Activated T-cell treated with anti-CD3 and anti-CD28 coated beads for 24 hours (primary cell): ENCODE measurements around the gene ANKRD16.
"Not testable (repeated sequence)": the region's sequence is repeated elsewhere in the genome, so short reads cannot be mapped to it uniquely, and the experiment has no call there.

Source experiments
- DNase-seq: peaks from one replicate; pipeline ENCODE4 v3.0.0-alpha.2; 2020; ENCODE audit warnings: low read depth

The ANKRD16 gene

GRCh38 chr10:5889624-5890451 is at the start of gene ANKRD16, which contains the start of gene FBH1:
TSS of gene ANKRD16 (minus strand) at chr10:5889893. CDS start at chr10:5889354, 539 bp downstream.
TSS of gene FBH1 (plus strand) at chr10:5890243. CDS start at chr10:5890346, 103 bp downstream.
- DNase-seq, result peak; percentile 99

DNA sequence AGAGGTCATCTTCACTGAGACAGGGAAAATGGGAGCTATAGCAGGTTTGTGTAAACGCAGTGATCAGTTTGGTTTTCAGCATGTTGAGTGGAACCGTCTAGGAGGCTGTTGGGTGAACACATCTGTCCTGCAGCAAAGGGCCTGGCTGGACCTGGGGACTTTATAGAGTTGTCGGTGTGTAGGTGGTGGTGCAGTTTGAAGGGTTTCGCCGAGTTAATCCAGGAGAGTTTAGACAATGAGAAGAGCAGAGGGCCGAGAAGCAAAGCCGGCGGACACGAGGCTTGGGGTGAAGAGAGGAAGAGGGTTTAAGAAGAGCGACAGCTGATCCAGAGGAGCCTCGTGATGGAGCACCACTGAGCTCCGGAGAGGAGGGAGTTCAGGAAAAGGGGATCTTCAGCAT is 48.6 kb upstream of the ANKRD16 start:
- no peak for DNase-seq

GRCh38 chr10:5937016-5937415 is 47.3 kb upstream of the ANKRD16 start:
- DNase-seq, result no peak

DNA sequence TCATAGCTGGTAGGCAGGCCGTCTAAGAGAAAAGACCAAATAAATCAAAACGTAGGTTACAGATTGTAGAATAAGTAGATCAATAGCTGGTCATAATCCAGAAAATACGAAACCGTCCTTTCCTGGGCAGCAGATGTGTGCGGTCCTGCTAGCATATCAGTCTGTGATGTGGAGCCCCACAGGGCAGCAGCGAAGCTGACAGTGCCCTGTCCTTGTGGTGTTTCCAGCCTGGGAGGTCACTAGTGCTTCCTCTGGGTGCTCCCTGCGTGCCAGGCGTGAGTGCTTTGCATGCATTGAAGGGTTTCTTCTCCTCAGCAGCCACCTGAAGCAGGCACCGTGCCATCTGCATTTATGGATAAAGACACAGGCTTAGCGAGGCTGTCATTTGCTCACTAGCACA is 45.9 kb upstream of the ANKRD16 start:
- no peak for DNase-seq

GRCh38 chr10:5933909-5934546 is 44.3 kb upstream of the ANKRD16 start:
- DNase-seq, result no peak

DNA sequence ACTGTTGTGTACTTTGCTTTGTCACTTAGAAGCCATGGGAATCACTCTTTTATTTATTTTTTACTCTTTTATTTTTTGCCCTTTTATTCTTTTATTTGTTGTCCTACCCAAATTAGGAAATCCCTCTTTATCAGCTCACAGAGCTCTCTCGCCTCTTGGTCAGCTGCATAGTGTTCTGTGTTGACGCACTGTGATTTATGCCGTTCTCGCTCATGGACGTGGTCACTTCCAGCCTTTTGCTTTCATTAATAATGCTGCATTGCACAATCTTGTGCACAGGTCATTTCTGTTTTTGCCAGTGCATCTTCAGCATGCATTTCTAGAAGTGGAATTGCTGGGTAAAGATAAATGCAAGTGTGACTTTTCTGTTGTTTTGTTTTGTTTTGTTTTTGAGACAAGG is 42.7 kb upstream of the ANKRD16 start:
- no peak for DNase-seq

DNA sequence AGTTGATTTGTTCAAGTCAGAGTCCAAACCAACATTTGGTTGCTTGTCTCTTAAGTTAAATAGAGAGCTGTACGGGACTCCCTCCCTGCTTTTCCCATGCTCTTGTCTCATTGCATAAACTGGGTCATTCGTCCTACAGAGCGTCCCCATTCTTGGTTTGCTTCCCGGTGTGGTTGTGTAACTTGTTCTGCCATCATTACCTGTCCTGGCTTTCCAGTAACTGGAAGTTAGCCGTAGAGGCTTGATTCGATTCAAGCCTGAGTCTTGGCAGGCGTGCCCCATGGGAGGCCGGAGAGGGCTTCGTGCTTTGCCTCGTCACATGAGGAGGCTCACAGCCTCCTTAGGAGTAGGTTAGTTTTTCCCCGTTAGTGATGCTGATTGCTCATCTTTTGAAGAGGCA is 40.6 kb upstream of the ANKRD16 start:
- DNase-seq, result no peak

GRCh38 chr10:5929442-5929841 is 39.7 kb upstream of the ANKRD16 start:
- no peak for DNase-seq

GRCh38 chr10:5927306-5927705 is 37.6 kb upstream of the ANKRD16 start:
- DNase-seq, result no peak

DNA sequence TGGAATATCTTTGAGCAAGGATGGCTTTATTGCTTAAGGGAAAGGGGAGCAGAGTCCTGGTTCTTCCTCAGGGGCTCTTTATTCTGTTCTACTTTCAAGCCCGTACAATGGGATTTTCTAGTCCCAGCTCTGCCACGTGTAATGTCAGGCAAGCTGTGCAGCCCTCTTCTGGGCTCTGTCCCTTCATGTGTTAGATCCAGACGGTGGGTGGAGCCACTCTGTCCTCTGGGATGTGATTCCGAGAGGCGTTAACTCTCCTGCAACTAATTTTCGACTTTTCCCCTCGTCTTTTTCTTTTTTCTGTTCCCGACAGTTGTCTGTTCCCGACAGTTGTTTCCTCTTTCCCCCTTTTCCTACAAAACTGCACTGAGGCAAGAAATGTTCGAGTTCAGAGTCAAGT is 35.2 kb upstream of the ANKRD16 start:
- no peak for DNase-seq

- DNase-seq, result no peak
Observed at GRCh38 chr10:5921746-5922145, 32.1 kb upstream of the ANKRD16 start.

- no peak for DNase-seq
Observed at GRCh38 chr10:5919568-5919967, 29.9 kb upstream of the ANKRD16 start.

- DNase-seq, result no peak
Observed at GRCh38 chr10:5918763-5919162, 29.1 kb upstream of the ANKRD16 start.

DNA sequence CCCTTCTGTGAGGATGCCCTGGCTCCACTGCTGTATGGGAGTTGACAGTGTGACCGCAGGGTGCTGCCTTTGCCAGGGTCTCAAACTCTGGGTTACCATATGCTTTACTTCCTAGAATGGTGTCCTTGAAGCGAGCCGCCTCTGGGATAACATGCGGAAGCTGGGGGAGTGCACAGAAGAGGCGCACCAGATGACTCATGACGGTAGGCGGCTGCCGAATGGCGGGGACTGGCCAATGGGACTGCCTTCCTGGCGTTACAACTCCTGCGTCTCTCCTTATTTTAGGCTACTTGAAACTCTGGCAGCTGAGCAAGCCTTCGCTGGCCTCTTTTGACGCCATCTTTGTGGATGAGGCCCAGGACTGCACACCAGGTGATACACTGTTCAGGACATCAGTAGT is 27.6 kb upstream of the ANKRD16 start:
- DNase-seq, result no peak

GRCh38 chr10:5915451-5915850 is 25.8 kb upstream of the ANKRD16 start:
- DNase-seq, result no peak

DNA sequence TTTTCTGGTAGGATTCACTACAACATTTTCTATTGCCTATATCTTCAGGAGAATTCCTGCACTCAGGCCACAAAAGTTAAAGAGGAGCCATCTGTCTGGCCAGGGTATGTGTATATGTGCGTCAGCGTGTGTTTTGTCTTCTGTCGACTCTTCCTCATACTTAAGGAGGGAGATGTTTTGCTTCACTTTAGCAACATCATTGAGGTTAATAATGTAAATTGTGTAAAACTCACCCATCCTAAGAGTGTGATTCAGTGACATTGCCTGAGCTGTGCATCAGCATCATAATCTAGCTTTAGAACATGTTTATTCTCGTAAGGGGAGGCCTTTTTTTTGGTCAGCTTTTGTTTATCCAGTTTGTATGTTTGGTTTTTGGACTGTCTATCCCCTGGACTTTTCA is 24.0 kb upstream of the ANKRD16 start:
- no peak for DNase-seq

DNA sequence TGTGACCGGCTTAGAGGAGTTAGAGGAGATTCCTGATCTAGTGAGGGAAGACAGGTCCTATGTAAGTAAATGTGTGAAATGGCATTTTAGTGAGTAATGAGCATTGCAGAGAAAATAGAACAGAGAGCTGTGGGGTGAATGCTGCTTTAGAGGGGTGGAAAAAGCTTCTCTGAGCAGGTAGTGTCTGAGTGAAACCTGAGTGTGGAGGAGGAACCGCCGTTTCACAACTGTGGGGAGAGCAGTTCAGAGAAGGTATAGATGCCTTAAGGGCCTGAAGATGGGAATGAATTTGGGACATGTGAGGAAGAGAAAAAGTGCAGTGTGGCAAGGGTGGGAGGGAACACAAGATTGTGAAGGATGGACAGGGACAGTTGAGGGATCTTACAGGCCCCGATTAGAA is 22.0 kb upstream of the ANKRD16 start:
- no peak for DNase-seq

DNA sequence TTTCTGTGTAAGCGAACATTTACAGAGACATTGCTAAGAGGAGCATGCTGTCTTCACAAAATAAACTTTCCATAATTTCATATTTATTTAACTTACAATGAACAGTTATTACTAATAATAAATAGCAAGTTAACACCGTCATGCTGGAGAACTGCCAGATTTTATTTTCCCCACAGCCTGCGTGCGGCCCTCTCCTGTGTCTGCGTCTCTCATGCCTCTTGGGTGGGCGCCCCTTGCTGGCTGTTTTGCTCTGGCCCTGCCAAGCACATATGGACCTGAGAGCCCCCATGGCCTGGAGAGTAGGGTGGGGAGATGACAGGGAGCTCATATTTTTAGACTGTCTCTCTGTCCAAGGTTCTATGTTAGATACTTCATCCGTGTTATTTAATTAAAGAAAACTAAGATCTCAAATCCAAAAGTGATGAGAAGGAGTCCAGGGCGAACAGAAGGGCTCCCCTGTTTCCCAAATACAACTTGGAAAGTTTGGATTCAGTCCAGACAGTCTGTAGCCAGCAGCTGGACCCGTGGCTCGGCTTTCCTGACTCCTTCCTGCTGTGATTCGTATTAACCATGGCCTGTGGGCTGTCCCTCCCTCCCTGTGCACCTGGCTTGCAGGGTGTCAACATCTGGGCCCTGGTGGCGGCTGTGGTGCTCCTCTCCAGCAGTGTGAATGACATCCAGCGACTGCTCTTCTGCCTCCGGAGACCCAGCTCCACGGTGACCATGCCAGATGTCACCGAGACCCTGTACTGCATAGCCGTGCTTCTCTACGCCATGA is 20.8 kb upstream of the ANKRD16 start:
- DNase-seq, result no peak

DNA sequence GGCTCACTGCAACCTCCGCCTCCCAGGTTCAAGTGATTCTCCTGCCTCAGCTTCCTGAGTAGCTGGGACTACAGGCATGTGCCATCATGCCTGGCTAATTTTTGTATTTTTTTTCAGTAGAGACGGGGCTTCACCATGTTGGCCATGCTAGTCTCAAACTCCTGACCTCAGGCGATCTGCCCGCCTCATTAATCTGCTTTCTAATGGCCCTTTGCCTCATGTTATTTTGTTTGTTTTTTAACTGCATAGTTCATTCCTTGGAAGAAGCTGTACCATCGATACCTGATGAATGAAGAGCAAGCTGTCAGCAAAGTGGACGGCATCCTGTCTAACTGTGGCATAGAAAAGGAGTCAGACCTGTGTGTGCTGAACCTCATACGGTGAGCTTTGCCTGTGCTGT is 19.0 kb upstream of the ANKRD16 start:
- DNase-seq, result not testable (repeated sequence)

- no peak for DNase-seq
Observed at GRCh38 chr10:5906651-5907050, 17.0 kb upstream of the ANKRD16 start.

DNA sequence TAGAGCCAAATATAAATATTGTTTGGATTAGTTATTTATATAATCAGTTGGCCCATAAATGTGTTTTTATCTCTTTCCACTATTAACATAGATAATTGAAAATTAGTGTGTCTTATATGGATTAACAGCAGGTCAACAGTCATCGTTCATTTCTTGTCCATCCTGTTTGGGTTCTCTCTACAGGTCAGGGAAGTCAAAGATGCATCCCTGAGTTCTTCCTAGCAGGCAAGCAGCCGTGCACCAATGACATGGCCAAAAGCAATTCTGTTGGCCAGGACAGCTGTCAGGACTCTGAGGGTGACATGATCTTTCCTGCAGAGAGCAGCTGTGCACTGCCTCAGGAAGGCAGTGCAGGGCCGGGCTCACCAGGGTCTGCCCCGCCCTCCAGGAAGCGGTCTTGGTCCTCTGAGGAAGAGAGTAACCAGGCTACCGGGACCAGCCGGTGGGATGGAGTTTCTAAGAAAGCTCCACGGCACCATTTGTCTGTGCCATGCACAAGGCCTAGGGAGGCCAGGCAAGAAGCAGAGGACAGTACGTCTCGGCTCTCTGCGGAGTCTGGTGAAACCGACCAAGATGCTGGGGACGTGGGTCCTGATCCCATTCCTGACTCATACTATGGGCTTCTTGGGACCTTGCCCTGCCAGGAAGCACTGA is 16.3 kb upstream of the ANKRD16 start:
- no peak for DNase-seq

DNA sequence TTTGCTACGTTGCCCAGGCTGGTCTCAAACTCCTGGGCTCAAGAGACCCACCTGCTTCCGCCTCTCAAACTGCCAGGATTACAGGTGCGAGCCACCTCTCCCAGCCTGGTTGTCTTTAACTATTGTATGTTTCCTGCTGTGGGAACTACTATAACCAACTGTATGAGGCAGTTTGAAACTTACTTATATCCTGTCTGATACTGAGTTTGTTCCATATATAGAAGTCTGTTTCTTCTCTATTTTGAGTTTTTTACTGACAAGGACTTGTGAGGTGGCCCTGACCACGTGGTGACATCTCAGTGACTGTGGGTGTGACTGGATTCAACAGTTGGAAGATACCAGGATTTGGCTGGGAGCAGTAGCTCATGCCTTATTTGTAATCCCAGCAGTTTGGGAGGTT is 14.5 kb upstream of the ANKRD16 start:
- DNase-seq, result no peak
